Osteoblast (primary cell): ENCODE data around the gene TSEN15. TPM values are rescaled to one million over a fixed set of nuclear protein-coding genes. Genes with fewer than 3 reads are reported as not detected.

Source experiments
- DNase-seq: peaks from one replicate; pipeline ENCODE4 v3.0.0; 2011; ENCODE audit warnings: low spot score, mixed read lengths; ENCODE audit not compliant: insufficient read length; ENCODE audit errors: missing footprints
- H2AFZ ChIP-seq: 2 replicates; pipeline ENCODE4 v1.6.0; 2011; ENCODE audit warnings: mild to moderate bottlenecking, low read length
- H3K27ac ChIP-seq: 2 replicates; pipeline ENCODE4 v1.5.1; 2011; ENCODE audit warnings: mild to moderate bottlenecking, low read depth, low read length, moderate library complexity
- H3K27me3 ChIP-seq: 2 replicates; pipeline ENCODE4 v1.6.0; 2012; ENCODE audit warnings: mild to moderate bottlenecking, control low read depth, inconsistent platforms, low read length, moderate library complexity; ENCODE audit not compliant: insufficient read depth
- H3K36me3 ChIP-seq: 2 replicates; pipeline ENCODE4 v1.5.1; 2011; ENCODE audit warnings: mild to moderate bottlenecking, low read length, control low read depth, moderate library complexity; ENCODE audit not compliant: insufficient read depth
- H3K4me1 ChIP-seq: 2 replicates; pipeline ENCODE4 v1.5.1; 2011; ENCODE audit warnings: mild to moderate bottlenecking, low read length, control low read depth, moderate library complexity; ENCODE audit not compliant: insufficient read depth
- H3K4me2 ChIP-seq: 2 replicates; pipeline ENCODE4 v1.6.0; 2011; ENCODE audit warnings: mild to moderate bottlenecking, low read length; ENCODE audit not compliant: insufficient read depth
- H3K4me3 ChIP-seq: fragments of 200-600 bp; sonication (generic); 3 replicates; pipeline ENCODE4 v1.5.1; 2012; ENCODE audit warnings: mild to moderate bottlenecking, low read length, inconsistent platforms; ENCODE audit not compliant: insufficient read depth
- H3K79me2 ChIP-seq: 2 replicates; pipeline ENCODE4 v1.6.0; 2012; ENCODE audit warnings: mild to moderate bottlenecking, low read length, control low read depth, inconsistent platforms; ENCODE audit not compliant: insufficient read depth
- H3K9me3 ChIP-seq: 2 replicates; pipeline ENCODE4 v1.5.1; 2011; ENCODE audit warnings: low read depth, low read length, control low read depth
- H4K20me1 ChIP-seq: 2 replicates; pipeline ENCODE4 v1.6.0; 2012; ENCODE audit warnings: mild to moderate bottlenecking, low read length, control low read depth; ENCODE audit not compliant: insufficient read depth
- CTCF ChIP-seq: IDR thresholded peaks from 2 replicates; pipeline ENCODE4 v1.5.1; 2011; ENCODE audit warnings: mild to moderate bottlenecking, low read depth, low read length, moderate library complexity; ENCODE audit errors: extremely low read depth
- total RNA-seq: library from RNA; depleted of rRNA; stranded (reverse); fragments of >200 nt; gene quantifications from 2 replicates; pipeline ENCODE4 v1.2.3, GENCODE V29; 2012

The TSEN15 gene
- total RNA-seq, 1 donor = 51.8 TPM

- Histone ChIP-seq H3K36me3 (peaks cover 7% of the 10 kb centered on the region), H3K79me2 (peaks cover 42% of the 10 kb centered on the region), H3K9me3 (no peaks in the 10 kb centered on the region), H2AFZ (no peak overlapping the region), H3K27me3 (no peaks in the 10 kb centered on the region), H3K4me1 (peaks cover 57% of the 10 kb centered on the region), H3K4me3 (no peak overlapping the region), H3K27ac (peak overlapping the region; percentile 70), H3K4me2 (peak overlapping the region; percentile 51), H4K20me1 (no peaks in the 10 kb centered on the region)
- no peak for DNase-seq
- TF ChIP-seq CTCF = no peak
These were observed 8.8 kb downstream of the TSEN15 start for GRCh38 chr1:184060316-184060715.

- Histone ChIP-seq H3K79me2 (peaks cover 45% of the 10 kb centered on the region), H3K4me1 (peaks cover 51% of the 10 kb centered on the region), H3K9me3 (no peaks in the 10 kb centered on the region), H4K20me1 (no peaks in the 10 kb centered on the region), H3K4me2 (peak overlapping the region; percentile 34), H3K27me3 (no peaks in the 10 kb centered on the region), H2AFZ (no peak overlapping the region), H3K36me3 (peaks cover 7% of the 10 kb centered on the region), H3K27ac (peak overlapping the region; percentile 70), H3K4me3 (no peak overlapping the region)
- TF ChIP-seq CTCF = no peak
- DNase-seq = no peak
These were observed 10.0 kb downstream of the TSEN15 start for GRCh38 chr1:184061396-184062003.

DNA sequence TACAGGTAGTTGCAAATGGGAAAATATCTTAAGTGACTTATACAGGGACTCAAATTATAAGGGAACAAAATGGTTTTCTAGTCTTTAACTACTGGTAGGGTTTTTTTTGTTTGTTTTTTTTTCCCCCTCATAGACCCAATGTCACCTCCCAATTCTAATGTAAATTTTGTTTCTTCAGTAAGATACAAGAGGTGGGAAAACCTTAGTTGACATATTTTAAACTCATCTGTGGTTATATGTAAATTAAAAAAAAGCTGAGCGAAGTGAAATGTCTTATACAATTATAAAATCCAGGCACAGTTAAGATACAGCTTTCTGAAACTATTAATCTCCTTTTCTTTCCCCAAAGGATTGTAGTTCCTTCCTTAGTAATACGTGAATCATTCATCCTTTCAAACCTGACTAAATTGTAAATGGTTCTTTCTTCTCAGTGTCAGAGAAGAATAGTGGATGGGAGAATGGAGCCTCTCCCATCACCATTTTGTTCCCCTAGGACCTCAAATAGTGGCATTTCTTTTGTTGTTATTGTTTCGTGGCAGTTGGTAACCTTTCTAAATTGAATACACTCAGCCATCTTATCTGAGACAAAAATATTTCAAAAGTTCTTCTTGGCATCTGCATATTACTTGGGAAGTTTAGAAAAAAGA is 11.2 kb downstream of the TSEN15 start:
- Histone ChIP-seq H3K27me3 (no peaks in the 10 kb centered on the region), H3K27ac (peak overlapping the region; percentile 70), H2AFZ (peak overlapping the region; percentile 16), H3K9me3 (no peaks in the 10 kb centered on the region), H3K4me2 (peak overlapping the region; percentile 18), H3K79me2 (peaks cover 47% of the 10 kb centered on the region), H3K36me3 (peaks cover 7% of the 10 kb centered on the region), H3K4me3 (no peak overlapping the region), H4K20me1 (no peaks in the 10 kb centered on the region), H3K4me1 (peaks cover 38% of the 10 kb centered on the region)
- no peak for DNase-seq
- no peak for TF ChIP-seq CTCF

GRCh38 chr1:184065559-184065958 is 14.0 kb downstream of the TSEN15 start:
- no peak for TF ChIP-seq CTCF
- Histone ChIP-seq H3K36me3 (no peaks in the 10 kb centered on the region), H3K4me2 (no peak overlapping the region), H3K27ac (no peak overlapping the region), H3K79me2 (peaks cover 37% of the 10 kb centered on the region), H3K4me1 (peaks cover 28% of the 10 kb centered on the region), H3K4me3 (no peak overlapping the region), H3K27me3 (no peaks in the 10 kb centered on the region), H4K20me1 (no peaks in the 10 kb centered on the region), H3K9me3 (no peaks in the 10 kb centered on the region), H2AFZ (no peak overlapping the region)
- no peak for DNase-seq
